ENCODE results near the gene OR2V2.

GRCh38 chr5:181158869-181159268 is 11.5 kb downstream of the OR2V2 start:
- TF ChIP-seq EP300 (conservative IDR thresholded peaks at IDR 0.05; ENCODE audit: poor library complexity, severe bottlenecking) (no peak), EZH2 (IDR thresholded peaks at IDR 0.05; ENCODE audit: borderline replicate concordance, insufficient read depth, low read length, poor library complexity, severe bottlenecking) (no peak), CTCF (IDR thresholded peaks at IDR 0.05; ENCODE audit: poor library complexity, severe bottlenecking) (no peak), POLR2AphosphoS5 (IDR thresholded peaks at IDR 0.05) (no peak), TAF1 (IDR thresholded peaks at IDR 0.05; ENCODE audit: low read depth) (no peak), RAD21 (conservative IDR thresholded peaks at IDR 0.05) (no peak)
